ENCODE measurements around the gene UNC5CL.
"Not testable (repeated sequence)": the region's sequence is repeated elsewhere in the genome, so short reads cannot be mapped to it uniquely, and the experiment has no call there.

UNC5CL gene

GRCh38 chr6:41013466-41014153 is 25.4 kb downstream of the UNC5CL start:
- no peaks in the 10 kb centered on the region for H3K9me3 ChIP-seq (ENCODE audit: control insufficient read depth, insufficient read depth, low read length)
- no peak overlapping the region for H3K9ac ChIP-seq (ENCODE audit: low read depth, low read length)
- H3K27me3 ChIP-seq (ENCODE audit: control insufficient read depth, insufficient read depth, low read length), result no peaks in the 10 kb centered on the region
- no peak overlapping the region for H3K4me3 ChIP-seq (ENCODE audit: low read depth, low read length)
- no peaks in the 10 kb centered on the region for H3K36me3 ChIP-seq (ENCODE audit: control insufficient read depth, insufficient read depth, low read length)
- no peaks in the 10 kb centered on the region for H3K4me1 ChIP-seq (ENCODE audit: control insufficient read depth, insufficient read depth, low read length)

- H3K9me3 ChIP-seq (ENCODE audit: control insufficient read depth, insufficient read depth, low read length), result no peaks in the 10 kb centered on the region
Observed at GRCh38 chr6:41011673-41012072, 27.3 kb downstream of the UNC5CL start.

GRCh38 chr6:41009669-41010068 is 29.4 kb downstream of the UNC5CL start:
- no peaks in the 10 kb centered on the region for H3K9me3 ChIP-seq (ENCODE audit: control insufficient read depth, insufficient read depth, low read length)
- H3K36me3 ChIP-seq (ENCODE audit: control insufficient read depth, insufficient read depth, low read length), result no peaks in the 10 kb centered on the region
- H3K4me3 ChIP-seq (ENCODE audit: low read depth, low read length), result no peak overlapping the region
- no peaks in the 10 kb centered on the region for H3K4me1 ChIP-seq (ENCODE audit: control insufficient read depth, insufficient read depth, low read length)
- no peak overlapping the region for H3K9ac ChIP-seq (ENCODE audit: low read depth, low read length)
- no peaks in the 10 kb centered on the region for H3K27me3 ChIP-seq (ENCODE audit: control insufficient read depth, insufficient read depth, low read length)

More at GRCh38 chr6:41011673-41012072, 27.3 kb downstream of the UNC5CL start:
- Histone ChIP-seq H3K36me3 (ENCODE audit: control insufficient read depth, insufficient read depth, low read length) (no peaks in the 10 kb centered on the region), H3K4me3 (ENCODE audit: low read depth, low read length) (no peak overlapping the region), H3K4me1 (ENCODE audit: control insufficient read depth, insufficient read depth, low read length) (no peaks in the 10 kb centered on the region), H3K27me3 (ENCODE audit: control insufficient read depth, insufficient read depth, low read length) (no peaks in the 10 kb centered on the region), H3K9ac (ENCODE audit: low read depth, low read length) (no peak overlapping the region)

- Histone ChIP-seq H3K4me3 (ENCODE audit: low read depth, low read length) (no peak overlapping the region), H3K9me3 (ENCODE audit: control insufficient read depth, insufficient read depth, low read length) (no peaks in the 10 kb centered on the region), H3K4me1 (ENCODE audit: control insufficient read depth, insufficient read depth, low read length) (no peaks in the 10 kb centered on the region), H3K36me3 (ENCODE audit: control insufficient read depth, insufficient read depth, low read length) (no peaks in the 10 kb centered on the region), H3K9ac (ENCODE audit: low read depth, low read length) (no peak overlapping the region), H3K27me3 (ENCODE audit: control insufficient read depth, insufficient read depth, low read length) (no peaks in the 10 kb centered on the region)
Observed at GRCh38 chr6:41008011-41008410, 31.0 kb downstream of the UNC5CL start.

- not testable (repeated sequence) for H3K27me3 ChIP-seq (ENCODE audit: control insufficient read depth, insufficient read depth, low read length); H3K4me1 ChIP-seq (ENCODE audit: control insufficient read depth, insufficient read depth, low read length); H3K9ac ChIP-seq (ENCODE audit: low read depth, low read length); H3K36me3 ChIP-seq (ENCODE audit: control insufficient read depth, insufficient read depth, low read length); H3K4me3 ChIP-seq (ENCODE audit: low read depth, low read length); H3K9me3 ChIP-seq (ENCODE audit: control insufficient read depth, insufficient read depth, low read length)
Observed at GRCh38 chr6:41006980-41007379, 32.0 kb downstream of the UNC5CL start.

GRCh38 chr6:41006217-41006616 is 32.8 kb downstream of the UNC5CL start:
- H3K4me1 ChIP-seq (ENCODE audit: control insufficient read depth, insufficient read depth, low read length); H3K36me3 ChIP-seq (ENCODE audit: control insufficient read depth, insufficient read depth, low read length); H3K9me3 ChIP-seq (ENCODE audit: control insufficient read depth, insufficient read depth, low read length); H3K4me3 ChIP-seq (ENCODE audit: low read depth, low read length); H3K9ac ChIP-seq (ENCODE audit: low read depth, low read length); H3K27me3 ChIP-seq (ENCODE audit: control insufficient read depth, insufficient read depth, low read length): not testable (repeated sequence)

GRCh38 chr6:41002168-41002567 is 36.9 kb downstream of the UNC5CL start:
- H3K36me3 ChIP-seq (ENCODE audit: control insufficient read depth, insufficient read depth, low read length), result no peaks in the 10 kb centered on the region
- H3K4me3 ChIP-seq (ENCODE audit: low read depth, low read length), result no peak overlapping the region
- no peak overlapping the region for H3K9ac ChIP-seq (ENCODE audit: low read depth, low read length)
- H3K9me3 ChIP-seq (ENCODE audit: control insufficient read depth, insufficient read depth, low read length), result no peaks in the 10 kb centered on the region
- H3K4me1 ChIP-seq (ENCODE audit: control insufficient read depth, insufficient read depth, low read length), result peaks cover 15% of the 10 kb centered on the region
- H3K27me3 ChIP-seq (ENCODE audit: control insufficient read depth, insufficient read depth, low read length), result no peaks in the 10 kb centered on the region

- Histone ChIP-seq H3K4me3 (ENCODE audit: low read depth, low read length) (no peak overlapping the region), H3K4me1 (ENCODE audit: control insufficient read depth, insufficient read depth, low read length) (peaks cover 26% of the 10 kb centered on the region), H3K27me3 (ENCODE audit: control insufficient read depth, insufficient read depth, low read length) (no peaks in the 10 kb centered on the region), H3K36me3 (ENCODE audit: control insufficient read depth, insufficient read depth, low read length) (no peaks in the 10 kb centered on the region), H3K9me3 (ENCODE audit: control insufficient read depth, insufficient read depth, low read length) (no peaks in the 10 kb centered on the region), H3K9ac (ENCODE audit: low read depth, low read length) (no peak overlapping the region)
Observed at GRCh38 chr6:41000248-41000647, 38.8 kb downstream of the UNC5CL start.

- no peak overlapping the region for H3K9ac ChIP-seq (ENCODE audit: low read depth, low read length)
- H3K9me3 ChIP-seq (ENCODE audit: control insufficient read depth, insufficient read depth, low read length), result no peaks in the 10 kb centered on the region
- no peak overlapping the region for H3K4me3 ChIP-seq (ENCODE audit: low read depth, low read length)
- H3K36me3 ChIP-seq (ENCODE audit: control insufficient read depth, insufficient read depth, low read length), result no peaks in the 10 kb centered on the region
- H3K4me1 ChIP-seq (ENCODE audit: control insufficient read depth, insufficient read depth, low read length), result peaks cover 26% of the 10 kb centered on the region
- no peaks in the 10 kb centered on the region for H3K27me3 ChIP-seq (ENCODE audit: control insufficient read depth, insufficient read depth, low read length)
Observed at GRCh38 chr6:40999569-40999968, 39.5 kb downstream of the UNC5CL start.

GRCh38 chr6:40998661-40999060 is 40.4 kb downstream of the UNC5CL start:
- H3K27me3 ChIP-seq (ENCODE audit: control insufficient read depth, insufficient read depth, low read length), result no peaks in the 10 kb centered on the region
- no peaks in the 10 kb centered on the region for H3K36me3 ChIP-seq (ENCODE audit: control insufficient read depth, insufficient read depth, low read length)
- H3K4me1 ChIP-seq (ENCODE audit: control insufficient read depth, insufficient read depth, low read length), result peaks cover 26% of the 10 kb centered on the region
- H3K9ac ChIP-seq (ENCODE audit: low read depth, low read length), result no peak overlapping the region
- no peaks in the 10 kb centered on the region for H3K9me3 ChIP-seq (ENCODE audit: control insufficient read depth, insufficient read depth, low read length)
- no peak overlapping the region for H3K4me3 ChIP-seq (ENCODE audit: low read depth, low read length)

GRCh38 chr6:40997234-40997957 is 41.6 kb downstream of the UNC5CL start:
- no peaks in the 10 kb centered on the region for H3K9me3 ChIP-seq (ENCODE audit: control insufficient read depth, insufficient read depth, low read length)
- peaks cover 26% of the 10 kb centered on the region for H3K4me1 ChIP-seq (ENCODE audit: control insufficient read depth, insufficient read depth, low read length)
- H3K27me3 ChIP-seq (ENCODE audit: control insufficient read depth, insufficient read depth, low read length), result no peaks in the 10 kb centered on the region
- H3K4me3 ChIP-seq (ENCODE audit: low read depth, low read length), result peak overlapping the region; percentile 10
- H3K36me3 ChIP-seq (ENCODE audit: control insufficient read depth, insufficient read depth, low read length), result no peaks in the 10 kb centered on the region
- no peak overlapping the region for H3K9ac ChIP-seq (ENCODE audit: low read depth, low read length)

GRCh38 chr6:40996591-40997233 is 42.3 kb downstream of the UNC5CL start:
- no peak overlapping the region for H3K9ac ChIP-seq (ENCODE audit: low read depth, low read length)
- no peaks in the 10 kb centered on the region for H3K36me3 ChIP-seq (ENCODE audit: control insufficient read depth, insufficient read depth, low read length)
- peaks cover 26% of the 10 kb centered on the region for H3K4me1 ChIP-seq (ENCODE audit: control insufficient read depth, insufficient read depth, low read length)
- H3K4me3 ChIP-seq (ENCODE audit: low read depth, low read length), result peak overlapping the region; percentile 10
- H3K9me3 ChIP-seq (ENCODE audit: control insufficient read depth, insufficient read depth, low read length), result no peaks in the 10 kb centered on the region
- H3K27me3 ChIP-seq (ENCODE audit: control insufficient read depth, insufficient read depth, low read length), result no peaks in the 10 kb centered on the region

All from iPS-15b (cell line).